Osteoblast (primary cell): ENCODE data around the gene TMEM132C. TPM values are rescaled to one million over a fixed set of nuclear protein-coding genes. Genes with fewer than 3 reads are reported as not detected.

Experiments used
- DNase-seq: peaks from one replicate; pipeline ENCODE4 v3.0.0; 2011; ENCODE audit warnings: low spot score, mixed read lengths; ENCODE audit not compliant: insufficient read length; ENCODE audit errors: missing footprints
- H2AFZ ChIP-seq: 2 replicates; pipeline ENCODE4 v1.6.0; 2011; ENCODE audit warnings: mild to moderate bottlenecking, low read length
- H3K27ac ChIP-seq: 2 replicates; pipeline ENCODE4 v1.5.1; 2011; ENCODE audit warnings: mild to moderate bottlenecking, low read depth, low read length, moderate library complexity
- H3K27me3 ChIP-seq: 2 replicates; pipeline ENCODE4 v1.6.0; 2012; ENCODE audit warnings: mild to moderate bottlenecking, control low read depth, inconsistent platforms, low read length, moderate library complexity; ENCODE audit not compliant: insufficient read depth
- H3K36me3 ChIP-seq: 2 replicates; pipeline ENCODE4 v1.5.1; 2011; ENCODE audit warnings: mild to moderate bottlenecking, low read length, control low read depth, moderate library complexity; ENCODE audit not compliant: insufficient read depth
- H3K4me1 ChIP-seq: 2 replicates; pipeline ENCODE4 v1.5.1; 2011; ENCODE audit warnings: mild to moderate bottlenecking, low read length, control low read depth, moderate library complexity; ENCODE audit not compliant: insufficient read depth
- H3K4me2 ChIP-seq: 2 replicates; pipeline ENCODE4 v1.6.0; 2011; ENCODE audit warnings: mild to moderate bottlenecking, low read length; ENCODE audit not compliant: insufficient read depth
- H3K4me3 ChIP-seq: fragments of 200-600 bp; sonication (generic); 3 replicates; pipeline ENCODE4 v1.5.1; 2012; ENCODE audit warnings: mild to moderate bottlenecking, low read length, inconsistent platforms; ENCODE audit not compliant: insufficient read depth
- H3K79me2 ChIP-seq: 2 replicates; pipeline ENCODE4 v1.6.0; 2012; ENCODE audit warnings: mild to moderate bottlenecking, low read length, control low read depth, inconsistent platforms; ENCODE audit not compliant: insufficient read depth
- H3K9me3 ChIP-seq: 2 replicates; pipeline ENCODE4 v1.5.1; 2011; ENCODE audit warnings: low read depth, low read length, control low read depth
- H4K20me1 ChIP-seq: 2 replicates; pipeline ENCODE4 v1.6.0; 2012; ENCODE audit warnings: mild to moderate bottlenecking, low read length, control low read depth; ENCODE audit not compliant: insufficient read depth
- CTCF ChIP-seq: IDR thresholded peaks from 2 replicates; pipeline ENCODE4 v1.5.1; 2011; ENCODE audit warnings: mild to moderate bottlenecking, low read depth, low read length, moderate library complexity; ENCODE audit errors: extremely low read depth
- total RNA-seq: library from RNA; depleted of rRNA; stranded (reverse); fragments of >200 nt; gene quantifications from 2 replicates; pipeline ENCODE4 v1.2.3, GENCODE V29; 2012

TMEM132C gene
- total RNA-seq, 1 donor = not detected

DNA sequence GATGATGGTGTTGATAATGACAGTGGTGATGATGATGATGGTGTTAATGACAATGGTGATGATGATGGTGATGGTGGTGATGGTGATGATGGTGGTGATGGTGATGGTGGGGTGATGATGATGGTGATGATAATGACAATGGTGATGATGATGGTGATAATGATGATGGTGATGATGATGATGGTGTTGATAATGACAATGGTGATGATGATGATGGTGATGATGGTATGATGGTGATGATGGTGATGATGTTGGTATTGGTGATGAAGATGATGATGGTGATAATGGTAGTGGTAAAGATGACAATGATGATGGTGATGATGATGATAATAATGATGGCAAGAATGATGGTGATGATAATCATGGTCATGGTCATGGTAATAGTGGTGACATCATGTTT, 372.1 kb downstream of the TMEM132C start:
- Histone ChIP-seq H3K4me3 (no peak overlapping the region), H3K4me1 (no peaks in the 10 kb centered on the region), H3K79me2 (no peaks in the 10 kb centered on the region), H3K9me3 (no peaks in the 10 kb centered on the region), H3K27me3 (no peaks in the 10 kb centered on the region), H3K27ac (no peak overlapping the region), H2AFZ (no peak overlapping the region), H3K36me3 (no peaks in the 10 kb centered on the region), H4K20me1 (no peaks in the 10 kb centered on the region), H3K4me2 (no peak overlapping the region)
- no peak for TF ChIP-seq CTCF
- DNase-seq = no peak

DNA sequence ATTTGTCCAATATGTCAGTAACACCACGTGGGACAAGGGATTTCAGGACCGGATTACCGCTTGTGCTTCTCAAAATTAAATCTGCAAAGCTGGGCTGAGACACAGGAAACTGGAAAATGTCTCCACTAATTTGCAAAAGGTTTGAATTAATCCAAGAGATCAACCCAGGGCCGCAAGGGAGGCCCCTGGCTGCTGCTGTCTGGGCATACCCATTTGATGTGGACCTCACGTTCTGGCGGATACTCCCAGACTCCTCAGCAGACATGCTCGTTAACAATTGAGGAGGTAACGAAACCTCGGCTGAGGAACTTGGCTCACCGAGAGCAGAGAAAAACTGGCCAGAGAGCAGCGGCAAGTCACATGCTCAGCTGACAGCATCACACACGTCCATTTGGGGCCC, 376.2 kb downstream of the TMEM132C start:
- H3K9me3 ChIP-seq = no peaks in the 10 kb centered on the region
- no peaks in the 10 kb centered on the region for H4K20me1 ChIP-seq
- H3K4me2 ChIP-seq = no peak overlapping the region
- H3K4me3 ChIP-seq = no peak overlapping the region
- H3K79me2 ChIP-seq = no peaks in the 10 kb centered on the region
- no peak for TF ChIP-seq CTCF
- no peak for DNase-seq
- H3K27ac ChIP-seq = no peak overlapping the region
- no peaks in the 10 kb centered on the region for H3K27me3 ChIP-seq
- H2AFZ ChIP-seq = no peak overlapping the region
- no peaks in the 10 kb centered on the region for H3K36me3 ChIP-seq
- no peaks in the 10 kb centered on the region for H3K4me1 ChIP-seq

- Histone ChIP-seq H3K4me2 (no peak overlapping the region), H3K4me1 (no peaks in the 10 kb centered on the region), H3K9me3 (no peaks in the 10 kb centered on the region), H3K4me3 (no peak overlapping the region), H3K36me3 (no peaks in the 10 kb centered on the region), H4K20me1 (no peaks in the 10 kb centered on the region), H2AFZ (no peak overlapping the region), H3K79me2 (no peaks in the 10 kb centered on the region), H3K27ac (no peak overlapping the region), H3K27me3 (no peaks in the 10 kb centered on the region)
- TF ChIP-seq CTCF = no peak
- no peak for DNase-seq
These were observed 377.8 kb downstream of the TMEM132C start for GRCh38 chr12:128644664-128645296.

DNA sequence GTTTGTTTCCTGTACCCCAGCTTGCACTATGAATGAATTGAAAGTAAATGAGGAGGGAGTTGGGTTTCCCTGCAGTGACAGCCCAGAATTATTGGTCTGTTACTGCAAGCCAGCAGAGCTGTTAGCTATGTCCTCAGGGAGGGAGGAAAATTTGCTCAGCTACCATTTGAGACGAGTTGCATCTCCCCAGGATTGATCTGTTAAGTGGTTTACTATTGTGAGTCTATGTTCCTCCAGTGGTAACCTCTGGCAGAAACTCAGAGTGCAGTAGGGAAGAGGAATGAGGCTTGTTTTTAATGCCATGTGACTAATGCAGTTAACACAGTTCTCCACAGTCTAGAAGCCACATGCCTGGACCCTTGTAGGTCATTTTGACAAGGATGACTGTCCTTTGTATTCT, 382.9 kb downstream of the TMEM132C start:
- Histone ChIP-seq H3K36me3 (no peaks in the 10 kb centered on the region), H3K4me2 (no peak overlapping the region), H2AFZ (no peak overlapping the region), H3K27me3 (no peaks in the 10 kb centered on the region), H3K79me2 (no peaks in the 10 kb centered on the region), H3K4me1 (no peaks in the 10 kb centered on the region), H4K20me1 (no peaks in the 10 kb centered on the region), H3K9me3 (no peaks in the 10 kb centered on the region), H3K27ac (no peak overlapping the region), H3K4me3 (no peak overlapping the region)
- no peak for TF ChIP-seq CTCF
- DNase-seq = no peak
